ENCODE measurements around the gene SUPT3H.
"Not testable (repeated sequence)": the region's sequence is repeated elsewhere in the genome, so short reads cannot be mapped to it uniquely, and the experiment has no call there.

SUPT3H gene

DNA sequence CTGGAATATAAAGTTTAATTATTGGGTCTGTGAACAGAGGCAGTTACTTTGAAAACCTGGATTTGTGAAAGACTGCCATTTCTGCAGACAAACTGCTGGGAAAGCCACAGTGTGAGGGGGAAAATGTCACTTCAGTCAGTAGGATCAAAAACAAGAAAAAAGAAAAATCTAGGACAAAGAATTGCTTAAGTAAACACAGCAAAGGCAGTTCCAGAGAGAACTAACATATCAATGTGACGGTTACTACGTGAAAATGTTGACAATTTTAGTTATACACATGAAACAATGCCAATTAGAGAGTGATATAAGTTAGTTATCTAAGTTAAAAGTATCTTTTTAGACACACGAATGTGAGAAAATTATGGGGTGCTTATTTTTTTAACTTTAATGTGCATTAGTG is 320.0 kb downstream of the SUPT3H start:
- no peak for DNase-seq (ENCODE audit: low spot score)

DNA sequence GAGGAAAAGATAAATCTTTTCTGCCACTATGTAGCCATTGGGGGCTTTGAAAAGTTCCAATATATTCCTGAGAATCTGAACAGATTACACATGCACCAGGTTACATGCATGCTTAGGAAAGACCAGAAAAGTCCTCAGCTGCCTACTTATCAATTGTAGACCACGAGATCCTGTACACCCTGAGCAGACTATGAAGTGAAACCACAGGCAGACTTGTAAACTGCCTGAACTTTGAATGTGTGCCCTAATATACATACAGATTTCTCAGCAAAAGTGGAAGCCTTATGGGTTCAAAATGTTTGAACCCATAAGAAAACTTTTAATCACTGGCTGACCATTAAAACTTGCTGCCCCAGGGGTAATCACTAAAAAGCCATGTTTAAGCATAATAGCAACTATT is 323.1 kb downstream of the SUPT3H start:
- no peak for DNase-seq (ENCODE audit: low spot score)

DNA sequence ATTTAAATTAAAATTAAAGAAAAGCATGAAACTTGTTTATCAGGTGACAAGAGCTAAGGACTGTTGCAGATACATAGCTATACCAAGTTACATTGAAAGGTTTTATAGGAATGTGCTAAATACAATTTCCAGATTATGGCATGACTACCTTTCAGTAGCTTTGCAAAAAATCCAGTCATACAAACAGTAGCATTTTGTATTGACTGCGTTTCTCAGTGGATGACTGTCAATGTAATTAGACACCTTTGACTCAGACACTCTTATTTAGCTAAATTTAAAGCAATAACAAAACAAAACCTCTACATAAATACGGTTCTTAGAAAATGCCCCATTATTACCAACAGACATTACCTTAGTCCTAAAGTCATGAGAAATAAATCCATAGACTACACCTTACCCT is 325.4 kb downstream of the SUPT3H start:
- no peak for DNase-seq (ENCODE audit: low spot score)

DNA sequence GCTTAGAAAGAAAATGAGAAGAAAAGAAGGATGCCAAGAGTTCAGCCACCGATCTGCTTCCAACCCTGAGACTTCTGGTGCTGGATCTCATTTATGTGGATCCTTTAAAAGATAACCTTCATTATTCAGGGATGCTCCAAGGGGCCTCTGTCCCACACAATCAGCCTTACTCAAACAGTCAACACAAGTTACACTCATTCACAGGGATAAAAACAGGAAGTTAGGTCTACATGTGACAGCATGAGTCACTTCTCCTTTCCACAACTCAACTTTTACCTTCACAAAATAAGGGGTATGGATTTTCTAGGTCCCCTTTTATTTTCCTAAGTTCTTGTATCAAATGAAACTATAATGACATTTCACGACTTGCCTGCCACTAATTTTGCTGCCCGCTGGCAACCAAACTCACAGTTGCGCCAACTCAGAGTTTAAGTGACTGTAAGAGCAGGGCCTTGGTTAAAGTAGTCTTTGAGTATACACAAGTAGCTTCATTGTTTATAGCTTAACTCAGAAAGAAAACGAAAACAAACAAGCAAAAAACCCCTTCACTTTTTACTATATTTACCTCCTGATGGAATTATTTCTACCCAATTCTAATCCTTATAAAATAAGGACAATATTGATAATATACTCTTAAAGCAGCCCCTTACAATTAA is 328.4 kb downstream of the SUPT3H start:
- no peak for DNase-seq (ENCODE audit: low spot score)

DNA sequence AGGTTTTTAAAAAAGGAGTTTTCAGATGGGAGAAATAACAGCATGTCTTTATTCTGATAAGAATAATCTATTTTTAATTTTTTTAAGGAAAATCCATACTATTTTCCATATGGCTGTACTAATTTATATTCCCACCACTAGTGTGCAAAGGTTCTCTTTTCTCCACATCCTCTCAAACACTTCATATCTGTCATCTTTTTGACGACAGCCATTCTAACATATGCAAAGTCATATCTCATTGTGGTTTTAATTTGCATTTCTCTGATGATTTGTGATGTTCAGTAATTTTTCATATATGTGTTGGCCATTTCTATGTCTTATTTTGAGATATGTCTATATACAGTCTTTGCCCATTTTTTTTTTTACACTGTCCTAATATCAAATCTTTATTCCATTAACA is 330.2 kb downstream of the SUPT3H start:
- DNase-seq (ENCODE audit: low spot score), result no peak

DNA sequence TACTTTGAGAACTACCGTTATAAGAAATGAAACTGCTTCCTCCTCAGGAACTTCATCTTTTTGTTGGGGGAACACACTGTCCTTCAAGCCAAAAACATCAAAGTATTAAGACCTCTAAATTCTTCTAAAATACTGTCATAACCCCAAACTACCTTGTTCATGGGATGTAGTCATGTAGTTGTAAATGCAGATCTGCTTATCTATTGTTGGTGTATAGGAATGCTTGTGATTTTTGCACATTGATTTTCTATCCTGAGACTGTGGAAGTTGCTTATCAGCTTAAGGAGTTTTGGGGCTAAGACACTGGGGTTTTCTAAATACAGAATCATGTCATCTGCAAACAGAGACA is 332.5 kb downstream of the SUPT3H start:
- no peak for DNase-seq (ENCODE audit: low spot score)

DNA sequence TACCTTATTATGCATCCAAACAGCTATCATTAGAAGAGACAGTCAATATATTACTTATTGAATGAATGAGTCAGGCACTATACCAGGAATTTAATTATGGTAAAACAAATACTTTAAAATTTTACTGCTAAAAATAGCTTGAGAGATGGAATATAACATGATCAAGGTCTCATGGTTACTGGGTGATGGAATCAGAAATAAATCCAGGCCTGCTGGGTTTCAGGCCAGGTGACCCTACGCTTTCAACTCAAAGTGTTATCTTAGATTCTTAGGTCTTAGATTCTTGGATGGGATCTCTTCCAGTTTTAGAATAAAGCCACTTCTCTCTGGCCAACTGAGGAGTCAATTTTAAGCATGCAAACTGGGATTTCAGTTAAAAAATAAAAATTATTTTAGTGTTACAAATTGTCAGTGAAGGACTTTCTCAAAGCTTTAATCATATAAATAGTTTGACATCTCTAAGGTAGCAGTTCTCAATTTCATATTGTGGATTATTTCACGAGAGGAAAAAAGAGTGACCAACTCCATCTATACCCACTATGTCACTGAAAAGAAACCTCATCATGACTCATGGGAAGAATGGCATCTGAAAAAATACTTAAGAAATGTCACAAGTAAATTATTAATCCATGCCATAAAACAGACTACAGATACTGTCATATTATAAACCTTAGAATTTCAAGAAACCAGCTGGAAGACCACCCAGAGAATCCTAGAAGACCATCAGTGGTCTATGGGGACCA is 333.1 kb downstream of the SUPT3H start:
- DNase-seq (ENCODE audit: low spot score), result peak; percentile 7

DNA sequence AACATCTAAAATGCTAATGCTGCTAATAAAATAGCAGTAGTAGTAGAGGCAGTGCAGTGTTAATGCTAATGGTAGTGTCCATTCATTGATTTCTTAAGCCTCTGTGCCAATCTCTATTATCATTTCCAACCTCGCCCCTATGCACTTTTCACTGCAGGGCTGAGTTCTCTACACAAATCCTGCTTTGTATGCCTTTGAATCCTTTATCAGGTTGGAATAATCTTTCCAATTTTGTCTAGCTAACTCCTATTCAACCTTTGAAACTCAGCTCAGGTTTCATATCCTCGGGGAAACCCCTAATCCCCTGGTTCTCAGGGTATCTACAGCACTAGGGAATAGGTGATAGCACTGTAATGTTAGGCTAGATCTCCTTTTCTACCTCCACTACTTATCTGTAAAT is 333.6 kb downstream of the SUPT3H start:
- DNase-seq (ENCODE audit: low spot score), result no peak

DNA sequence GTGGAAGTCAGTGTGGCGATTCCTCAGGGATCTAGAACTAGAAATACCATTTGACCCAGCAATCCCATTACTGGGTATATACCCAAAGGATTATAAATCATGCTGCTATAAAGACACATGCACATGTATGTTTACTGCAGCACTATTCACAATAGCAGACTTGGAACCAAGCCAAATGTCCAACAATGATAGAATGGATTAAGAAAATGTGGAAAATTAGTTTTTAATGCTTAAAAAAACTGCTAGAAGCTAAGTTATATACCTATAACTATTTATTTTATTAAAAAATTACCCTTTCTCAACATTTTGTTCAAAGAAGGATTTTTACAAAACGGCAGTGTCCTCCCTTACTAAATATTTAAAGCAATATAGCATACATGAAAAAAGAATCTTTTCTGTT is 335.1 kb downstream of the SUPT3H start:
- DNase-seq (ENCODE audit: low spot score), result not testable (repeated sequence)

DNA sequence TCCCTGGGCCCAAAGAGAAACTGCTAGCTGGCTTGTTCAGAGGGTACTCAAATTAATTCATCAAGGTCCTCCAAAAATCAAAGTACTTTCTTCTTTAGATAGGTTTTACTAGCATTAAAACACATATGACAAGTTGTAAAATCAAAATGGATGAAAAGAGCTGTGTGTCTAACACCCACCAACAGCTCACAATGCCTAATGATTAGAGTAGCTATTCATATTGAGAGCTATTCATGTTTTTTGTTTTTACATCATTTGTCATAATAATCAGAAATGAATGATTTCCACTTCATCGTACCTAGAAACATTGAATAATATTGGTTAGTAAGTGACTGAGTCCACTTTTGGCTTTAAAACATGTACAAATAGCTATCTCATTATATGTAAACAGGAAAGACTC is 339.5 kb downstream of the SUPT3H start:
- DNase-seq (ENCODE audit: low spot score), result no peak

DNA sequence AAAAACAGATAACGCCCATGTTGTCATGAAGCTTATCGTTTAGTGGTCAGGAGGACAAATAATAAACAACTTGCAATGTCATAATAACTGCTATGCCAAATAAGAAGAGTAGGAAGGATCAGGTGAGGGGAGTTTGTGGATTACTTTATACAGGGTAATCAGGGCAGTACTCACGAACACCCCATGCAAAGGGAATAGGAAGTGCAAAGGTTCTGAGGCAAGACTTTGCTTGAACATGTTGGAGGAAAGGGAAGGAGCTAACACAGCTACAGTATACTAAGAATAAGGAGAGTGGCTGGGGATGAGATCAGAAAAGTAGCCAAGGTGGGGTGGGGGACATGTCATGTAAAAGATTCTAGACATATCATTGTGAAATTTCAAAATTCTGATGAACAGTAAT is 341.6 kb downstream of the SUPT3H start:
- DNase-seq (ENCODE audit: low spot score), result no peak

DNA sequence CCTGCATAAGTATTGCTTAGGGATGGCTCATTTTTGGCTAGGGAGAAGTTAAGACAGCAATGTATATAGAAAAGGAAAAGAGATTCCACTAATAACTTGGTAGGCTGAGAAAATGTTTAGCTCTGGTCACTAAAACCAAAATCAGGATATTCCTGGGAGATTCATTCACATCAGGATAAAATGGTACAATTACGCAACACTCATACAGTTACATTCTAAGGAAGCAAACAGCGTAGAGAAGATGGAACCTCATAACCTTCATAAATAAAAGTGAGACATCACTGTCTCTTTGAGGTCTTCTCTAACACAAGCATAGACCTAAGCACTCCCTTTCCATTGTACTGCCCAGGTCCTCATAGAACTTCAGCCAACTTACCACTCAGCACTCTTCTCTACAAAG is 345.3 kb downstream of the SUPT3H start:
- DNase-seq (ENCODE audit: low spot score), result no peak

DNA sequence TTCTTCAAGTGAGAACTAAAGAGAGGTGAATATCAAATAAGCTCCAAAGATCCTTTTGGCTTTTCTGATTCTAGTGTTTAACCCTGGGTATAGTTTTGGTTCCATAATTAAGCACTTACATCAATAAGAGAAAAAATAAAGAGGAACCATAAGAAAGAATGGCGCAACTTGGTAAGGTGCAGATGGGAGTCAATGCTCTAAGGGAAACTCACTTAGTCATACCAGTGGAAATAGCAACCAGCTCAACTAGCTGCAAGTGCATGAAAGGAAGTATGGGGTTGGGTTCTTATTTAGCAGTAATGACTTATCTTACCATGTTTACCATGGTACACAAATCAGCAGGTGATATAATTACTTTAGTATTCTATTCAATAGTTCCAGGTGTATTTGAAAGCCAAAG is 346.1 kb downstream of the SUPT3H start:
- DNase-seq (ENCODE audit: low spot score), result no peak

DNA sequence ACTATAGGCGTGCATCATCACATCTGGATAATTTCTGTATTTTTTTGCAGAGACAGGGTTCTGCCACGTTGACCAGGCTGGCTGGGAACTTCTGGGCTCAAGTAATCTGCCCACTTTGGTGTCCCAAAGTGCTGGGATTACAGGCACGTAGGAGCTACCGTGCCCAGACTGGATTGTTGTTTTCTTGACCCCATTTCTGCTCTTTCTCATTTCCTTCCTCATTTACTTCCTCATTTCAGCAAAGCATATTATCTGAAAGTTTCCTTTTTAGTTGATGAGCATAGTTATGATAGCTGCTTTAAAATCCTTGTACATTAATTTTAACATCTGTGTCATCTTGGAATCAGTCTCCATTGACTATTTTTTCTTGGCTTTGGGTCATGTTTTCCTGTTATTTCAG is 350.6 kb downstream of the SUPT3H start:
- no peak for DNase-seq (ENCODE audit: low spot score)

DNA sequence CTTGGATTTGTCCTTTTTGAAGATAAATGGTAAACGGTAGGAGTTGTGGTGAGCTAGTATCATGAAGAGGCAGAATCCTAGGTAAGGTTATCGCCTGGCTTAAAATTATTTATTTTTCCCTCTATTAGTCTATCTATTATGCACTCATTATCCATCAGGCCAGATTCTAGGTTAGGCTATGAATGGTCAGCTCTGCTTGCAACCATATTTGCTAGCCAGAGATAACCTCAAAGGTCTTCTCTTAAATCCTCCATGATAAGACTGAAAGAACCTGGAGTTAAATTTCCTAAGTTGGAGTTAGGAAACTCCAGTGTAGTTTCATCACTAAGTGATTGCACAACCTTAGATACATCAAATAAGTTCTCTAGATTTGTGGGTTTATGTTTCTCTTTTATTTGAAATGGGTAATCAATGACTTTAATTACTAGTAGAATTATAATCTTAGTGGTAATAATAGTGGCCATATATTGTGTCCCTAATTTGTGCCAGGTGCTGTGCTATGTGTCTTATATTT is 351.7 kb downstream of the SUPT3H start:
- peak; percentile 7 for DNase-seq (ENCODE audit: low spot score)

DNA sequence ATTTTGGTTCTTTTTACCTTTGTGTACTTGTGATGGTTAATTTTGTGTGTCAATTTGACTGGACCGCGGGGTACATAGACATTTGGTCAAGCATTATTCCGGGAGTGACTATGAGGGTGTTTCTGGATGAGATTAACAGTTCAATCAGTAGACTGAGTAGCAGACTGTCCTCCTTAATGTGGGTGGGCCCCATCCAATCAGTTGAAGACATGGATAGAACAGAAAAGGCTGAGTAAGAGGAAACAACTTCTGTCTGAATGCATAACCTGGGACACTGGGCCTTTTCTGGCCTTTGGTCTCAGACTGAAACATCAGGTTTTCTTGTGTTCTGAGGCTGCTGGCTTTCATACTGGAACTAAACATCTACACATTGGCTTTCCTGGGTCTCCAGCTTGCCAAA is 353.1 kb downstream of the SUPT3H start:
- DNase-seq (ENCODE audit: low spot score), result no peak

DNA sequence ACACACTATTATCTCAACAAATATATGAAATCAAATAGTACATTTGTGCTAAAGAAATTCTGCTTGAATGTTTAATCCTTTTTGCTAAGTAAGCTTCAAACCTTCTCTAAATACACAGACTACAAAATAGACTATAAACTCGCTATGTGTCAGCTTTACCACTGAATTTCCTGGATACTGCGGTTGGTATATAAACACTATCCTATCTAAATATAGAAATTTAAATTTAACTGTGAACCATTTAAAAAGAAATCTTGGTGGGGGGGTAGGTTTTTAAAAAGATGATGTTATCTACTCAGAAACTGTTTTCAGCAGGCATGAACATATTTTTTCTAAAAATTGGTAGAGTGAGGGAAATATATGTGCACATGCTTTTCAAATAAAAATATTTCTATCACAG is 356.1 kb downstream of the SUPT3H start:
- no peak for DNase-seq (ENCODE audit: low spot score)

DNA sequence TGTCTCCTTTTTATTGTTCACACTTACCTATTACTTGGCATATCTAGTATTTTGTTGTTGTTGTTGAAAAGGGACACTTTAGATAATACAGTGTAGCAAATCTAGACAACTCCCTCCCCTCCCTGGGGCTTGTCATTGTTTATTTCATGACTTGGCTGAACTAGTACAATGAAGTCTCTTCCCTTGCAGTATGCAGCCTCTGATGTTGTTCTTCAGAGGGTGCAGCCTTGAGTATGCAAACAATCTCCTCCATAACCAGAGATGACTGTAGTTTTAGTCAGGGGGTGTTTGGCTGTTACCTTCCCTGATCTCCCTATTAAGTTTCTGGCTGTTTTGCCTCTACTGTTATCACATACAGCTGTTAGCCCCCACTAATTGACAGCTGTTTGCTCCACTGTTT is 365.0 kb downstream of the SUPT3H start:
- DNase-seq (ENCODE audit: low spot score), result no peak

DNA sequence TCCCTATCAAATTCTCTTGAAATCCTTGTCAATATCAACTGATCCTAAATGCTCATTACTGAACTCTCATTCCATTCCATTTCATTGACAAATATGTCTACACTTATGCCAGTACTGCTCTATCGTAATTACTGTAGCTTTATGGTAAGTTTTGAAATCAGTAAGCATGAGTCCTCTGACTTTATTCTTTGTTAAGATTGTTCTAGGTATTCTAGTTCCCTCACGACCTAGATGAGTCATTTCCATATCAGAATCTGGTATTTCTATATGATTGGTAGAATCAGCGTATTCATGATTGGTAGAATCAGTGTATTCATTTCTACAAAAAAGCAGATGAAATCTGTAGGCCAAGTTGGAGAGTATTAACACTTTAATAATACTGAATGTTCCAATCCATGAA is 368.2 kb downstream of the SUPT3H start:
- DNase-seq (ENCODE audit: low spot score), result no peak

DNA sequence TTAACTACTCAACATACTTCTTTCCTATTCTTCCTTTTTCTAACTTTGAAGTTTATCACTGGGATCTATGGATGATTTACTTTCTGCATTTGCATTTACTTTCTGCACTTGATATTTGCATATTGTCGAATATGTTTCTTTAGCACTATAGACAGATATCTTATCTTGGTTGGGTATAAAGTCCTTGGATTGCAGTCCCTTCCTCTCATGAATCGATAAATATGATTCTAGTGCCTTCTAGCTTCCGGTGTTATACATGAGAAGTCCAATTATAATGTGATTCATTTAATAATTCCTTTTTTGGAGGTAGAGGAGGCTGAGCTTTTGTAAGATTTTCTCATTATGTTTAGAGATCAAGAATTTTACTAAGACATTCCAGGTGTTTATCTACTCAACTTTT is 370.8 kb downstream of the SUPT3H start:
- no peak for DNase-seq (ENCODE audit: low spot score)

DNA sequence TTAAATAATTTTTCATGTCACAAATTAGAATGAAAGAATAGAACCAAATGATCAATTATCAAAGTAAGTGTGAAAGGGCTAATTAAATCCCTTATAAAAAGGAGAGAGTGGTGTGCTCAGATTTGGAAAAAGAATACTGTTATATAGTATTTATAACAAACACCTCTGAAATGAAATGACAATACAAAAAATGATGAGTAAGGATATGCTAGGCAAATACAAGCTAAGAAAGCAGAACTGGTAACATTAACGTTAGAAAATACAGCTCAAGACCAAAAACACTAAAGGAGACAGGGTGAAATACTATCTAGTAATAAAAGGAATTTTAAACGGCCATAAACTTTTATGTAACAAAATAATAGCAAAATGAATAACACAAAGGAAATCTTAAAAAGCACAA is 373.8 kb downstream of the SUPT3H start:
- DNase-seq (ENCODE audit: low spot score), result no peak

DNA sequence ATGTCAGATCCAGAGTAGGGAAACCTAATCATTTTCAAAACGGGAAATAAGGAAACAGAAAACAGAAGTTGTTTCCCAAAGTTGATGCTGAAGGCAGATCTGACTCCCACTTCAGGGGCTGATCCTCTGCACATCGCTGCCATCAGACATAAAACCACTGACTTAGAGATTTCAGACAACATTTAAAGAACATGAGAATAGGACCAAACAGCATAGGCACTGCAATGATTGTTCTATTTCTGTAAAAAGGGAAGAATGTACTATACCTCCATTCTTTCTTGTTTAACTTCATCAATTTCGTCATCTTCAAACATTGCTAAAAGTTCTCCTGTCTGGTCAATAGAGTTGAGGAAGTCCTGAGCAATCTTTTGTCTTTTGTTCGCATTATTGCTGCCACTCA is 374.3 kb downstream of the SUPT3H start:
- DNase-seq (ENCODE audit: low spot score), result no peak

DNA sequence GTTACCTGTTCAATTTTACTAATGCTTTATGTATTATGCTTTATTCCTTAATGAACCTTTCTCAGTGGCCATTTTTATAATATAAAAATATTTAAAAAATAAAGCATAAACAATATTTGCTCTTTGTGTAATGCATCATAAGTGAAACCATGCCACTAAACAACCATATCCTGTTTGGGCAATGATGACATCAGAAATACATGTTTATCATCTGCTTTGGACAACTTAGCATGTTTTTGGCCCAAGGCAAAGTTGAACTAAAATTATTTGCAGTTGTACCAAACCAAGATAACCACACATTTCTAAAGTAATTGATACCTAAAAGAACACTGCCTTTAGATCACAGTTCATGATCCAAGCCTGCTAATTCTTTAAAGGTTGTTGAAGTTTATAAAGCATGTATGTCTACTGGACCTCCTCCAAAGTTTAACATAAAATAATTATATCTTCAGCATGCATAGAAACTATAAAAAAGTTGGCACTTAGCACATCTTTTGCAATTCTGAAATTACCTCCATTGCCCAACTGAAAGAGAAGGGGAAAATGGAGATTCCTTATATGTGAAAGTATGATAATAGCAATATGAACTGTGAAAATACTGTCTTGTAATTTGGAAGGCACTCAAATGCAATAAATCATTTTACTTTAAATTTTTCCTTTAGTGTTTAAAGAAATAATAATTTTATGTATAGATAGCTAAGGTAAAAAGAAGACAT is 375.2 kb downstream of the SUPT3H start:
- DNase-seq (ENCODE audit: low spot score), result no peak

All from GM03348 (cell line).